ENCODE results near the gene DNAJC5.

GRCh38 chr20:63976980-63977738, 82.2 kb downstream of the DNAJC5 start:
- TF ChIP-seq CTCF (IDR thresholded peaks at IDR 0.05) (no peak), POLR2AphosphoS5 (IDR thresholded peaks at IDR 0.05) (no peak)

All from breast epithelium (tissue), 3 donors.